ENCODE results near the gene BORCS8. TPM values are rescaled to one million over a fixed set of nuclear protein-coding genes. Genes with fewer than 3 reads are reported as not detected.

BORCS8 gene
- total RNA-seq, 2 experiments from 2014 or later, result 20.8 to 22.2 TPM

GRCh38 chr19:19236173-19236572 lies 44.2 kb upstream of the BORCS8 start:
- peaks cover 15% of the 10 kb centered on the region for H3K9me3 Mint-ChIP-seq
- no peak overlapping the region for H3K27ac Mint-ChIP-seq
- DNase-seq, result no peak
- H3K4me1 Mint-ChIP-seq (ENCODE audit: low read depth), result no peaks in the 10 kb centered on the region
- ChIA-PET CTCF (no interaction called here), POLR2A (no interaction called here)
- intact Hi-C loops (cut with micrococcal nuclease), result no loop called here
- TF ChIP-seq CTCF (IDR thresholded peaks at IDR 0.05), result no peak
- ATAC-seq, result no peak
- peaks cover 14% of the 10 kb centered on the region for H3K27me3 Mint-ChIP-seq
- no peak overlapping the region for H3K4me3 Mint-ChIP-seq
- peaks cover 2% of the 10 kb centered on the region for H3K36me3 Mint-ChIP-seq (ENCODE audit: low read depth)

GRCh38 chr19:19234220-19234816 lies 42.4 kb upstream of the BORCS8 start:
- POLR2A ChIA-PET, result no interaction called here
- Mint-ChIP-seq H3K4me3 (no peak overlapping the region), H3K27me3 (peaks cover 10% of the 10 kb centered on the region), H3K4me1 (ENCODE audit: low read depth) (no peaks in the 10 kb centered on the region), H3K27ac (no peak overlapping the region), H3K9me3 (peaks cover 15% of the 10 kb centered on the region), H3K36me3 (ENCODE audit: low read depth) (peaks cover 2% of the 10 kb centered on the region)
- CTCF ChIA-PET, result interaction anchor here (0.8 to 2.3 kb wide), 2 partner anchors 10 to 23 kb away, joined by 3 to 9 read pairs; no protein-coding TSS in a partner anchor
- DNase-seq, result no peak
- TF ChIP-seq CTCF (IDR thresholded peaks at IDR 0.05), result no peak
- intact Hi-C loops (cut with micrococcal nuclease), result no loop called here
- ATAC-seq, result no peak

GRCh38 chr19:19232261-19232721 lies 40.3 kb upstream of the BORCS8 start:
- Mint-ChIP-seq H3K27ac (no peak overlapping the region), H3K27me3 (peaks cover 9% of the 10 kb centered on the region), H3K9me3 (peaks cover 15% of the 10 kb centered on the region), H3K4me3 (no peak overlapping the region), H3K36me3 (ENCODE audit: low read depth) (peaks cover 2% of the 10 kb centered on the region), H3K4me1 (ENCODE audit: low read depth) (no peaks in the 10 kb centered on the region)
- DNase-seq (no peak), ATAC-seq (no peak)
- TF ChIP-seq CTCF (IDR thresholded peaks at IDR 0.05), result no peak
- POLR2A ChIA-PET, result interaction anchor here (0.5 kb wide), 1 partner anchor 247 kb away, joined by 3 read pairs; no protein-coding TSS in a partner anchor
- CTCF ChIA-PET, result no interaction called here
- intact Hi-C loops (cut with micrococcal nuclease), result no loop called here

GRCh38 chr19:19230999-19231398 lies 39.0 kb upstream of the BORCS8 start:
- ATAC-seq (no peak), DNase-seq (no peak)
- no peak for TF ChIP-seq CTCF (IDR thresholded peaks at IDR 0.05)
- Mint-ChIP-seq H3K9me3 (peaks cover 10% of the 10 kb centered on the region), H3K4me1 (ENCODE audit: low read depth) (no peaks in the 10 kb centered on the region), H3K4me3 (no peak overlapping the region), H3K27ac (no peak overlapping the region), H3K27me3 (peaks cover 7% of the 10 kb centered on the region), H3K36me3 (ENCODE audit: low read depth) (no peaks in the 10 kb centered on the region)
- ChIA-PET CTCF (no interaction called here), POLR2A (no interaction called here)
- intact Hi-C loops (cut with micrococcal nuclease), result no loop called here

- intact Hi-C loops (cut with micrococcal nuclease), result loop anchor here (5.0 kb wide), 1 partner anchor 82 kb away; no protein-coding TSS in a partner anchor
- ChIA-PET POLR2A (no interaction called here), CTCF (interaction anchor here (0.7 to 1.5 kb wide), 2 partner anchors 55 to 84 kb away, joined by 3 read pairs; no protein-coding TSS in a partner anchor)
- peaks cover 7% of the 10 kb centered on the region for H3K27me3 Mint-ChIP-seq
- H3K4me1 Mint-ChIP-seq (ENCODE audit: low read depth), result peaks cover 2% of the 10 kb centered on the region
- H3K36me3 Mint-ChIP-seq (ENCODE audit: low read depth), result no peaks in the 10 kb centered on the region
- no peak overlapping the region for H3K4me3 Mint-ChIP-seq
- no peak overlapping the region for H3K27ac Mint-ChIP-seq
- no peak for TF ChIP-seq CTCF (IDR thresholded peaks at IDR 0.05)
- H3K9me3 Mint-ChIP-seq, result peaks cover 7% of the 10 kb centered on the region
- no peak for ATAC-seq
- DNase-seq, result no peak
Measured at GRCh38 chr19:19229701-19230100, 37.7 kb upstream of the BORCS8 start.

All from activated CD8-positive, alpha-beta T cell treated with anti-CD3 and anti-CD28 coated beads for 36 hours (primary cell).